ACHN (cell line): ENCODE results near the gene HJV.

Source experiments
- DNase-seq: peaks from one replicate; pipeline ENCODE4 v3.0.0-alpha.2; 2015
- in situ Hi-C: cut with HindIII; loops from 2 replicates; pipeline ENCODE4 v1.10.0; 2017; ENCODE audit warnings: low sequenced_read_pairs, low pct_ligation_motif_present, low pct_unique_long_range_greater_than_20kb

Gene HJV

GRCh38 chr1:145995964-145996432 is 25.5 kb downstream of the HJV start:
- DNase-seq, result peak; percentile 26
- in situ Hi-C loops, result no loop called here

DNA sequence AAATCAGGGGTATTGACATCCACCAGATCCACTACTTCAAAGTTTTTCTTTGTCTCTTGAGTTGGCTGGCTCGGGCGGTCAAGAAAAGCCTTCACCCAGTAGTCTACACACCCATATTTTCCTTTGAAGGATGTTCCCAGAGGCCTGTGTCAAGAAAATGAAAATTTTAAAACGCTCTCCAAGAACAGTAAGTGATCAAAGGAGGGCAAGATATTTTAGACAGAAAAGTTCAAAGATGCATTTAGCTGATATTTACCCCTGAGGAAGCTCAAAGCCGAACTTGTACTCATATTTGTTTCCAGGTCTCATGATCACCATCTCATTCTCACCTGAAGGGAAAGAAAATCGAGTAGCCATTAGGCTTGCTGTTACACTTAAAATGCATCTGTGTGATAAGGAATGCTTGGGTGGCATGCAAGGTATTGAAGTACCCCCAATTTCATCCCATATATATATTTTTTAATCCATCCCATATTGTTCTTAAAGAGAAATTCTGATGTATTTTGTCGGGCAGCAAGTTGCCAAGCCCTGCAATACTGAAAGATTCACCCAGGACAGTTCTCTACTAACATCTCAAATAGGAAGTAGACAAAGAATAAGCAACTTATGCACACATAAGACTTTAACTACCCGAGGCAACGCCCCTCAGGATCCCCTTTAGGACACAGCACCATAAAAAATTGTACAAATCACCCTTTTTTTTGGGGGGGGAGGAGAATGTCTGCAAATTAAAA is 26.2 kb downstream of the HJV start:
- DNase-seq, result no peak
- in situ Hi-C loops, result no loop called here

DNA sequence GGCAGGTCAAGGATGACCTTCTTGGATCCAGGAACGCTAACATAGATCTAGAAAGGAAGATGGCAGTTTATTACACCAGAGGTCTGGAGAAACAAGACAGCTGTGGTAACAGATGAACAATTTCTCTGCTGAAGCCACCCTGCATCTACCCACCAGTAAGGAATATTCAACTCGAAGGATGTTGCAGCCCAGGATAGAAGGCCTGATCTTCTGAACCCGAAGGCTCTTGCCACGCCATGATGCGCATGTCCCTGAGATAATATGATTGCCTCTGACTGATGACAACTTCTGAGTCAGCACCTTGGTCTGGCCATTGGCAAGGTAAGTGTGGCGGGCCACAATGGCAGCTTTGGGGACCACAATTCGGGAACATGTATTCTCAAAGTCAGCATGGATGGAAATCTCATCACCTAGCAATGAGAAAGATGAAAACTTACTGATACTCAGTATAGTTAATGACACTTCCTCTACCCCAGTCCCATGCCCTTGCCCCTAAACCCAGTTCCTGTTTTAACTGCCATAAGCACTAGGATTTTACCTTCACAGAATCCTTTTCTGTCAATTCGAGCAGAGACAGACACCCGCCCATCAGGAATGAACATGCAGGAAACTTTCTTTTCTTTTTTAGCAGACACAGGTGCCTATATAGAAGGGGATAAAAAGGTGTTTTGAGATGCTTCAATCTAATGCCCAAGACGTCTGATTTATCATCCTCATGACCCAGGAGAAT is 27.0 kb downstream of the HJV start:
- in situ Hi-C loops, result no loop called here
- no peak for DNase-seq

DNA sequence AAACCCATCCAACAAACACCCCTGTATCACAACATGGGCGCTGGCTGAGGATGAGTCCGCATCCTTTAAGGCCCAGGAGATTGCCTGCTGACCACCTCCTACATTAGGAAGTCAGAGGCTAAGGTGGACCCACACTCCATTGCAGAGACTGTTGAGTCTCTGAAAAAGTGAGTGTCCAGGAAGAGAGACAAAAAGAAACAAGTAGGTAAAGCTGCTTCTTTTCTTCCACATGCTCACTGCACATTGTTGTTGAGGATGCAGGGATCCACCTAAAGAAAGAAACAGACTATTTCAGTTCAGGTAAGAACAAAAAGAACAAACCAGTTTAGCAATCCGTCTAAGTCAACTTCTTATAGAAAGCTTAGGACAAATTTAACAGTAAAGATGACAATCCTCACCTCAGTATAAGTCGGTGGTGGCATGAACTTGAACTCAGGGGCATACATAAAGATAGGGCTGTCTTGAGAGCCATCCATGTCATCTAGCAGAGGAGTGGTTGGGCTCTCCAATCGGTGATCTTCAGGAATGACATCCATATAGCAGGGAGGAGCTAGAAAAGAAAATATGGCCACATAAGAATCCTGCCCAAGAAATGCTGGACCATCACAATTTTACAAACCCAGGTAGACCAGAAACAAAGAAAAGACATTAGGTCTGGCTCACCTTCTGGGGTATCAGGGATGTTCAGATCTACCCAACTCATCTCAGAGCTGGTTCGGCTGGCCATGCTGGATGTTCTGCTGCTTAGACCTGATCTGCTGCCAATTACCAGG is 27.7 kb downstream of the HJV start:
- in situ Hi-C loops, result no loop called here
- DNase-seq, result no peak

DNA sequence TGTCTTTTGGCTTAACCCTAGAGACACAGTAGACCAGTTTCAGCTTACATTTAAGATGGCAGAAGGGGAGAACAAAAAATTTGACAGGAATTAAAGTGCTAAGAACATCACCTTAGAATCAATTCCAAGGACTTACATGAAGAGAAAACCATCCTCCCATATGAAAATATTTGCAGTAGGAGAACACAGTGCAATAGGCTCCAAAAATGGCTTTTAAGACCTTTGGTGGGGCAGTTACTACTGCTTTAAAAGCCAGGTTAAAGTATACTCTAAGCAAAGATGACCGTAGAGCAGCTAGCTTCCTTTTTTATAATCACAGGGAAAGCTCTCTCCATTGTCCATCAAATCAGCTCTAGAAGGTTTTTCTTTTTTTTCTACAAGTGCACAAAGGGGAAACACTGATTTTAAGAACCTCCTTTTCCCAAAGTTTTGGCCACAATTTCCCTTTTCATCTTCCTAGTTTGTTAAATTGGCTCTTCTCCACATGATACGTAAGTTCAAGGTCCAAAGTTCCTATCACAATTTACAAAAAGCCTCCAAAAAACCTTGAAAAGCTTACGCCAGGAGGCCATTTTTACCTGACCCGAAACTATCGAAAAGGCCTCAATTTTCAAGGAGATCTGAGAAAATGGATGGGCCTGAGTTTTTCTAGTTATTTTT is 28.4 kb downstream of the HJV start:
- no peak for DNase-seq
- in situ Hi-C loops, result no loop called here

DNA sequence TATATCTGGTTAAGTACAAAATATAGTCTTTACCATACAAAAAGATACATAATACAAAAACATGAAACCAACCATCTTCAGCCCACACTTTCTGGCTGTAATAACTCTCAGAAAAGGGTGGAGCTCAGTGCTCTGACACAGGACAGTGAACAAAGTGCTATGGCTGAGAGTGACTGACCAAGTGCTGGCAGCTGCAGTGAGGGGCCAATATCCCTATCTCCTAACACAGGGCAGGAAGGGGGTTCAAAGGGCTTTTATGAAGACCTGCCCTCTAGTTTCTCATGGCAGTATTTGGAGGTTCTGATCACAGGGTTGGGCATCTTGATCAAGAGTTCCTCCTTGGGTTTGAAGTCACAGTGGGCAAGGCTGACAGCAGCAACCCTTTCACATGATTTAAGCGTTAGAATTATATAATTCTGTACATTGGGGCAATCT is 29.0 kb downstream of the HJV start:
- in situ Hi-C loops, result no loop called here
- no peak for DNase-seq

DNA sequence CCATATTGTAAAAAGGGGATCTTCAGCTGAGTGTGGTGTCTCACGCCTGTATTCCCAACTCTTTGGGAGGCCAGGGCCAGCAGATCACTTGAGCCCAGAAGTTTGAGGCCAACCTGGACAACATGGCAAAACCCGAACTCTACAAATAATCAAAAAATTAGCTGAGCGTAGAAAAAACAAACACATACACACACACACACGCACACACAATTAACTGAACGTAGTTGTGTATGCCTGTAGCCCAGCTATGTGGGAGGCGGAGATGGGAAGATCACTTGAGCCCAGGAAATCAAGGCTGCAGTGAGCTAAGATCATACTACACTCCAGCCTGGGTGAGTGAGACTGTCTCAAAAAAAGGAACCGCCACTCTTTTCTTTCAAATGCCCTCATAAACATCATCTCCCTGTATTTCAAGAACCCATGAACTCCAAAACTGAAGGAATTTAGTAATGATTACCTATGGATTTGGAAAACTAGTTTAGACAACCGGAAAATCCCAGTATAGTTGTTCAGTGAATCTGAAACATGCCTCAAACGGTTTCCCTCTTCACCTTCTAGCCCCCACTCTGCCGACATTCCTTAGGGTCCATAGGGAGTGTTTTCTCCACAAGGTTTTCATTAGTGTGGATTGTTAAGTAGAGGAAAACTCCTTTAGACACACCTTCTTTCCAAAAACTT is 29.7 kb downstream of the HJV start:
- in situ Hi-C loops, result no loop called here
- no peak for DNase-seq

DNA sequence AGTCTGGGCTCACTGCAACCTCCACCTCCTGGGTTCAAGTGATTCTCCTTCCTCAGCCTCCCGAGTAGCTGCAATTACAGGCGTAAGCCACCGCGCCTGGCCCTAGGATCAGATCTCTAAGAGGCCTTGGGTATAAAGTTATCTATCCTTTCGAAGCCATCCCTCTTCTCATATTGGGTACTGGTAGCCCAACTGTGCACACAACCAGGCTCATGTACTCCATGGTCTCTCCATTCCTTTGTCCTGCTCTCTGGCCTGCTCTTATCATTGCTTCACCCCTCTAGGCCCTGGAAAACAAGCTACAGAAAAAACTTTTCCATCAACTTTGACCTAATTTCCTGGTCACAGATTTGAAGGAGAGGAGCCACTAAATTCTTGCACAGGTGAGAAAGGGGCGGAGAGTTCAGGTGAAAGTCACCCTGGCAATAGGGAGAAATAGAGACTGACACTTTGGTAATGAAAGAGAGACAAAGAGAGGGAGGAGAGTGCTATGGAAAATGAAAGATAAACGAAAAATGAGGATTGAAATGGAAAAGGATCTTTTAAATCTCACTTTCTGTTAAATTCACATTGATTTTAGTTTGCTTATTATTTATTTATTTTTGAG is 31.2 kb downstream of the HJV start:
- in situ Hi-C loops, result no loop called here
- no peak for DNase-seq

- in situ Hi-C loops, result no loop called here
- DNase-seq, result no peak
These were observed 32.8 kb downstream of the HJV start for GRCh38 chr1:145988773-145989172.

- no peak for DNase-seq
- in situ Hi-C loops, result no loop called here
These were observed 33.6 kb downstream of the HJV start for GRCh38 chr1:145987926-145988325.

DNA sequence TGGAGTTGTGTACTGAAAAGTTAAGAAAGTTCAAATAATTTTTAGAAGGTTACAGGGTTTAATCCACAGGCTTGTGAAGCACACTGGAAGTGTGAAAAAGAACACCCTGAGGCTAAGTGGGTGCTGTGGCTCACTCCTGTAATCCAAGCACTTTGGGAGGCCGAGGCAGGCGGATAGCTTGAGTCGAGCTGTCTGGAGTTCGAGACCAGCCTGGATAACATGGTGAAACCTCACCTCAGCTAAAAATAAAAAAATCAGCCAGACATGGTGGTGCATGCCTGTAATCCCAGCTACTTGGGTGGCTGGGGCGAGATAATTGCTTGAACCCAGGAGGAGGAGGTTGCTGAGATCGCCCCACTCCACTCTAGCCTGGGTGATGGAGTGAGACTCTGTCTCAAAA is 35.0 kb downstream of the HJV start:
- DNase-seq, result no peak
- in situ Hi-C loops, result no loop called here

- no peak for DNase-seq
- in situ Hi-C loops, result no loop called here
These were observed 35.8 kb downstream of the HJV start for GRCh38 chr1:145985502-145986439.

- in situ Hi-C loops, result no loop called here
- no peak for DNase-seq
These were observed 36.4 kb downstream of the HJV start for GRCh38 chr1:145985129-145985501.

- in situ Hi-C loops, result no loop called here
- DNase-seq, result no peak
These were observed 37.3 kb downstream of the HJV start for GRCh38 chr1:145983960-145984830.

DNA sequence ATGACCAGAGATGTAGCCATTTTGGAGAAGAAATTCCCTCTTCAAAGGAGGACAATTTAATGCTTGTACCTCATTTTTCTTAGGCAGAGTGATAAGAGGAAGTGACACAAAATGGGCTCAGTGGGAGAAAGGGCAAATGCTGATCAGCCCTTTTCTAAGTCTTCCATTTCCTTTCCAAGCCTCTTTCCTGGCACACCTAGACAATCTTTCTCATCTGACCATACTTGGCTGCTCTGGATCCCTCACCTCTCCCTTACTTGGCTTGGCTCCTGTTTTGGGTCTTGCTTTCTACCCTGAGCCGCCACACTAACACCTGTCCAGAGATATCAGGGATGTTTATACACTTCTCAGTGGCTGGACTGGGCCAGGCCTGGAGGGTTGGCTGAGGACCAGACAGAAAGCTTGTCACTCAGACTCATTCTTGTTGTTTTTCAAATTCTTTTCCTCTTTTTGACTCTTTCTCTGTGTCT is 38.3 kb downstream of the HJV start:
- in situ Hi-C loops, result no loop called here
- DNase-seq, result no peak
